Activated naive CD4-positive, alpha-beta T cell treated with Interleukin-2 at 50 U/mL for 16 hours (primary cell): ENCODE results near the gene CCDC116.
"Not testable (repeated sequence)": the region's sequence is repeated elsewhere in the genome, so short reads cannot be mapped to it uniquely, and the experiment has no call there.

Source experiments
- DNase-seq: peaks from one replicate; pipeline ENCODE4 v3.0.0-alpha.2; 2020

Gene CCDC116

GRCh38 chr22:21609556-21610157 is 22.9 kb upstream of the CCDC116 start:
- not testable (repeated sequence) for DNase-seq

- DNase-seq = no peak
Measured at GRCh38 chr22:21611210-21611977, 21.2 kb upstream of the CCDC116 start.

- DNase-seq = no peak
Measured at GRCh38 chr22:21612858-21613257, 19.7 kb upstream of the CCDC116 start.

GRCh38 chr22:21613553-21614233 is 18.9 kb upstream of the CCDC116 start:
- no peak for DNase-seq

GRCh38 chr22:21615731-21616130 is 16.8 kb upstream of the CCDC116 start:
- no peak for DNase-seq

- not testable (repeated sequence) for DNase-seq
Measured at GRCh38 chr22:21617337-21617736, 15.2 kb upstream of the CCDC116 start.

GRCh38 chr22:21621025-21621424 is 11.5 kb upstream of the CCDC116 start:
- DNase-seq = no peak

- DNase-seq = no peak
Measured at GRCh38 chr22:21622011-21622918, 10.3 kb upstream of the CCDC116 start.

- no peak for DNase-seq
Measured at GRCh38 chr22:21622919-21623647, 9.5 kb upstream of the CCDC116 start.

GRCh38 chr22:21623648-21623970 is 9.0 kb upstream of the CCDC116 start:
- DNase-seq = no peak

GRCh38 chr22:21624120-21624879 is 8.3 kb upstream of the CCDC116 start:
- peak; percentile 49 for DNase-seq

- no peak for DNase-seq
Measured at GRCh38 chr22:21624880-21625791, 7.4 kb upstream of the CCDC116 start.

GRCh38 chr22:21626073-21626734 is 6.4 kb upstream of the CCDC116 start:
- DNase-seq = no peak

GRCh38 chr22:21626735-21627469 is 5.7 kb upstream of the CCDC116 start:
- no peak for DNase-seq

- DNase-seq = no peak
Measured at GRCh38 chr22:21628386-21629254, 3.9 kb upstream of the CCDC116 start.

GRCh38 chr22:21629255-21630149 is 3.1 kb upstream of the CCDC116 start, which contains the start of gene YDJC:
YDJC (minus strand) TSS chr22:21630022; CDS start chr22:21630014, 8 bp downstream.
- peak; percentile 96 for DNase-seq

- DNase-seq = no peak
Measured at GRCh38 chr22:21631025-21631424, 1.5 kb upstream of the CCDC116 start.
